GM21447 (cell line): Measurements from ENCODE around the gene CDK7.
A peak's percentile ranks its signal among the peaks of the same experiment; 100 is the strongest.
"Not testable (repeated sequence)": the region's sequence is repeated elsewhere in the genome, so short reads cannot be mapped to it uniquely, and the experiment has no call there.

Experiments used
- ATAC-seq: cut with Tn5 transposase; IDR thresholded peaks from one replicate; pipeline ENCODE4 v1.9.1; 2021; ENCODE audit not compliant: unreplicated experiment

CDK7 gene

DNA sequence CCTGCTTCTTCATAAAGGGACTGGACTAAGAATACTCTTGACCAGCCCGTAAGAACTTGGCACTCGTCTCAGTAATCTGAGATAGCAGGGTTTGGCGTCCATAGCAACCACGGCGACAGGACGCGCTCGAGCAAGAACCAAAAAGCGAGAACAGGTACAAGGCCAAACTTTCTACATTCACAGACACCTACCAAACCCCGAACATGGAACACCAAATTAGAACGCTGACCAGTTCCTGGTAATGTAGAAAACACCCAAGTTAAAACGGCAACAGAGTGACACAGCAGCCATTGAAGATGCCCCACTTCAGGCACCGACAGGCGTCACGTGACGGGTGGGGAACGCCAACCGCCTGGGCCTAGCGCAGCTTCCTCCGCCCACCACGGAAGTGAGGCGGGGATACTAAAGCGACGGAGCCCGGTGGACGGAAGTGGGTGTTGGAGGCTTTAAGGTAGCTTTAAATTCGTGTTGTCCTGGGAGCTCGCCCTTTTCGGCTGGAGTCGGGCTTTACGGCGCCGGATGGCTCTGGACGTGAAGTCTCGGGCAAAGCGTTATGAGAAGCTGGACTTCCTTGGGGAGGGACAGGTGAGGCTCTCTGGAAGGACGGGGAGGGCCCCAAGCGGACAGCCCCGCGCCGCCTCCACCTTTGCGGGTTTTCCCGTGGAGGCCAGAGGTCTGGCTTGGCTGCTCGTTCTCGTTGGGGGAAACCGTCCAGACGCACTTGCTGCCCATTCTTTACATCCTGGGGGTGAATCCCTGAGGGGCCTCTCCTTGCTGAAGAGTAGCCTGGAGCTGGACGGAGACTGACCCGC, at the start of gene CDK7:
TSS of gene CDK7 (plus strand) at position 430 of the 812 bp plus-strand sequence. CDS start at position 520, 90 bp downstream.
- ATAC-seq = peak; percentile 99

- no peak for ATAC-seq
Observed at GRCh38 chr5:69187342-69187741, 47.3 kb upstream of the CDK7 start.

DNA sequence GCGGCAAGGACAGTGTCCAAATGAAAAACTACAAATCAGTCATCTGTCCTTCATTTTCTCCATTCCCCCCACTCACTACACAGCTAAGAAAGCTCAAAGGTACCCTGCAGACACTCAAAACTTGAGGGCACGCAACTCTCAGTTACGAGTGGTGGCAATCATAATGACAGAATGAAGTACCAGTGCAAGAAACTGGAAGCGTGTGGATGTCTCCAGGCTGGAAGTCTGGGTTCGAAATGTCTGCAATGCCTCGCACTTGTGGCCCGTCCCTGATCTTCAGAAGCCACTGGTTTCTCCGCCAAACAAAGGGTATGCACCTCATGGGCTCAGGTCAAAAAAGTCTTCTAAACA, 45.9 kb upstream of the CDK7 start:
- no peak for ATAC-seq

DNA sequence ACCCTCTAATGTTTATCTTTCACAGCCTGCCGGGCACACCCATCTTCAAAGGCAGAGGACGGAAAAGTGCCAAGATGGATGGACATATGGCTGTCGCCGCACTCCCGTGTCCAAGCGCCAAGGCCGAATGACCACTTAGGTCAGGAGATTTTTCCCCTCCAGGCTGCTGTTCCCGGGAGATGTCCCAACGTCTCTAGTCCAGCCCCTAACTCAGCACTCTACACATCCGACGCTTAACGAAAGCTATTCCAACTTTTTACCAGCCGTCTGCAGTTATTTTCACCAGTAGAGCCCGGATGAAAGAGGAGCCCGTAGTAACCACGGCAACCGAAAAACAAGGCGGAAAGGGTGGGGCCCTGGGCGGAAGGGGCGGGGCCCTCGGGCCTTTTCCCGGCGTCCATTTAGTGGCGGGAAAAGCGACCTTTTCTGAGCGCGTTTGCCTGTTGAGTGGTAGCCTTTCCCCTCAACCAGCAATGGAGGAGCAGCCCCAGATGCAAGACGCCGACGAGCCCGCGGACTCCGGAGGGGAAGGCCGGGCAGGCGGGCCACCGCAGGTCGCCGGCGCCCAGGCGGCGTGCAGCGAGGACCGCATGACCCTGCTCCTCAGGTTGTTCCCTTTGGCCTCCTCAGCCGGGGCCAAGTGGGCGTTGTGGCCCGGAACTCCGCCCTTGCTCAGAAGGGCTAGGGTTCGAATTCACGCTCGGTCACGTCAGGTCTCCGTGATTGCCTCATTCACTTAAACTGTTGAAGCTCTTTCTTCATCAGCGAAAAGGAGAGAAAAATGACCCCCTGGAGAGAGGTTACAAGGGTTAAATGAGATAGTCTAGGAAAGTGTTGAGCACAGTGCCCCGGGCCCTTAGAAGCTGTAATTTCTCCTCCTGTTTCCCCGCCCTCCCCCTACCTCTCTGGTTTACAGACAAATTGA, 45.3 kb upstream of the CDK7 start, which contains the start of gene CENPH:
TSS of gene CENPH (plus strand) at position 422 of the 925 bp plus-strand sequence. CDS start at position 474, 52 bp downstream.
- ATAC-seq = peak; percentile 96

DNA sequence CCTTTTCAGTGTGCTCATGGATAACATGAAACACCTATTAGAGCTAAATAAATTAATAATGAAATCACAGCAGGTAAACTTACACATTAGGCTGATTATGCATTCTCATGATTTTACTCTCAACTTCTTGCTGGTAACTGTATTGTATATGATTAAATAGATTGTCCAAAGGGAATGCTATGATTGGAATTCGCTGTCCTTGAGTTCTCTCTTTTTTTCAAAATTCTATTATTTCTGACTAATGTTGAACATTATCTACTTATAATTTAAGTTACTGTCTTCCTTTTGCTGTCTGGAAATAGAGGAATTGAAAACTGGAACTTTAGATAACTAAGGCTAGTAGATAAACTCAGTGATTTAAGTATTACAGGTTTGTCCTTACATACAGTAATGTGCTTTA, 32.2 kb upstream of the CDK7 start:
- no peak for ATAC-seq

DNA sequence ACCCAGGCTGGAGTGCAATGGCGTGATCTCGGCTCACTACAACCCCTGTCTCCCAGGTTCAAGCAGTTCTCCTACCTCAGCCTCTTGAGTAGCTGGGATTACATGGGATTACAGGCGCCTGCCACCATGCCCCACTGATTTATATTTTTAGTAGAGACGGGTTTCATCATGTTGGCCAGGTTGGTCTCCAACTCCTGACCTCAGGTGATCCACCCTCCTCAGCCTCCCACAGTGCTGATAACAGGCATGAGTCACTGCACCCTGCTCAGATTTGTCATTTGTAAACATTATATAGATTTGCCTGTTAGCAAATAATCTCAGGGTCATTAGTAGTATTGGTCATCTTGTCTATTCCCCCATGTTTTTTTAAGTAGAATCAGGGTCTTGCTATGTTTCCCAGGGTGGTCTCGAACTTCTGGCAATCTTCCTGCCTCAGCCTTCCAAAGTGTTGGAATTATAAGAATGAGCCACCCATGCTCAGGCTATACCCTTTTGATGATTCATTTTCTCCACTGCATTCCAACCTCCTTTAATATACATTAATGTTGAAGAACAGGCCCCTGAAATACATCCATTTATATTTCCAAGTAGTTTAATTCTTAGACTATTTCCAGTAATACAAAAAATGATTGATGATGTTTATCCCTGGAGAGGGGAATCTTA, 28.0 kb upstream of the CDK7 start:
- no peak for ATAC-seq

GRCh38 chr5:69209602-69210001, 25.1 kb upstream of the CDK7 start:
- ATAC-seq = no peak

- no peak for ATAC-seq
Observed at GRCh38 chr5:69211200-69211599, 23.5 kb upstream of the CDK7 start.

DNA sequence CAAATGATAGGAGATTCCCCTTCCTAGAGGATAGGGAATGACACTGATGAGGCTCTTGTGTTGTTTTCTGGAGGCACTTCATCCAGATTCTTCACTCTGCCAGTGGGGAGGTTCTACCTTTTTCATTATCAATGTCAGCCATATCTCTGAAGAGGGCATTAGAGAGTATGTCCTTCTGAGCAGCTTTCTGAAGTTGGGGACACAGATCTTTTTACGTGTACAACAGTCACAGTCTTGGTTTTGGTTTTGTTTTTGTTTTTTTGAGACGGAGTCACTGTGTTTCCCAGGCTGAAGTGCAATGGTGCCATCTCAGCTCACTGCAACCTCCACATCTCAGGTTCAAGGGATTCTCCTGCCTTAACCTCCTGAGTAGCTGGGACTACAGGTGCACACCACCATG, 22.7 kb upstream of the CDK7 start:
- ATAC-seq = no peak

GRCh38 chr5:69213513-69214215, 21.0 kb upstream of the CDK7 start:
- no peak for ATAC-seq

- ATAC-seq = no peak
Observed at GRCh38 chr5:69217151-69217511, 17.6 kb upstream of the CDK7 start.

DNA sequence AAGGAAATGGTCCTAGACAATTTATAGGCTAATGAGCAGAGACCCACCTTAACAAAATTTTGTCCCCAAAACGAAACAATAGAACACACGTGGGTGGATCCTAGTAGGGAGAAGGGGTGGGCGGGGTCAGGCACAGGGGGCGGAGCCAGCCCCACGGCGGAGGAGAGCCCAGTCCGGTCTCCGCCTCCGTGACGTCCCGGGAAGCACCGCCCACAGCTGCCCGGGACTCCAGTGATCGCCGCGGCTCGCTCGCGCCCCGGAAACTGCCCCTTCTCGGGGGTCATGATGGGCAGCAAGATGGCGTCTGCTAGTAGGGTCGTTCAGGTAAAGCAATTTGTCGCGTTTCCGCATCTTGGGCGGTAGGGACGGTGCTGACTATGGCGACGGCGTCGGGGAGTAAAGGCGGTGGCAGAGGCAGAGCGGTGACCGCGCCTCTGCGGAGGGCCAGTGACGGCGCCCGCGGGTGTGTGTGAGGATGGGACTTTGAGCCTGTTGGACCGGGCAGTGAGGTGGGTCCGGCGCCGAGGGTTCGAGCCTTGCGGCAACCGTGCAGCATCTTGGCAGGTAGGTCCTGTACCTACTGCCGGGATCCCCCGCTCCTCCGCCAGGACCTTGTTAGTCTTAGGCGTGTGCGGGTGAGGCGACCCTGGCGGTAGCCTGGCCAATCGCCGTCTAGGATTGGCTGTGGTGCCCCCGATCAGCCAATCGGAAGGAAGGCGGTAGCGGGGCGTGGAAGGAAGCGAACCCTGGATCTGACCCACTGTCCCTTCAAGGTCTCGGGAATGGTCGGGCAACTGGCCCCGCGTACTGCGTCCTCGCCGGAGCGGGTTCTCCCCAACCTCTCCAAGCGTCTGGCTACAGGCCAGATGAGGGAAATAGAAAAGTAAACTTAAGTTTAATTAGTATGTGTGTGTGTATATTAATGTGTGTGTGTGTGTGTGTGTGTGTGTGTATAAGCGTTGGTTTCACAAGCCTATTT, 16.8 kb upstream of the CDK7 start:
- ATAC-seq = peak; percentile 91

DNA sequence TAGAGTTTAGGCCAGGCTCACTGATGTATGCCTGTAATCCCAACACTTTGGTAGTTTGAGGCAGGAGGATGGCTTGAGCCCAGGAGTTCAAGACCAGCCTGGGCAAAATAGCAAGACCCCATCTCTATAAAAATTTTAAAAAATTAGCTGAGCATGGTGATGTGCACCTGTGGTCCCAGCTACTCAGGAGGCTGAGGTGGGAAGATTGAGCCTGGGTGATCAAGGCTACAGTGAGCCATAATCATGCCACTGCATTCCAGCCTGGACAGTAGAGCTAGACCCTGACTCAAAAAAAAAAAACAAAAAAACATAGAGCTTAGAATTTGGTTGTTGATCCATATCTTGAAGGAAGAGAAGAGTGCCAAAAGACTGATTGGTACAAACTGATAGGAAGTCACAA, 14.7 kb upstream of the CDK7 start:
- no peak for ATAC-seq

- ATAC-seq = not testable (repeated sequence)
Observed at GRCh38 chr5:69220371-69220770, 14.3 kb upstream of the CDK7 start.

DNA sequence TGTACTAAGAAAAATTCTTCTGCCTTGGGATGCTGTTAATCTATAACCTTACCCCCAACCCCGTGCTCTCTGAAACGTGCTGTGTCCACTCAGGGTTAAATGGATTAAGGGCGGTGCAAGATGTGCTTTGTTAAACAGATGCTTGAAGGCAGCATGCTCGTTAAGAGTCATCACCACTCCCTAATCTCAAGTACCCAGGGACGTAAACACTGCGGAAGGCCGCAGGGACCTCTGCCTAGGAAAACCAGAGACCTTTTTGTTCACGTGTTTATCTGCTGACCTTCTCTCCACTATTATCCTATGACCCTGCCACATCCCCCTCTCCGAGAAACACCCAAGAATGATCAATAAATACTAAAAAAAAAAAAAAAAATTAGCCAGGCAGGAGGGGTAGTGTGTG, 13.9 kb upstream of the CDK7 start:
- not testable (repeated sequence) for ATAC-seq

GRCh38 chr5:69224520-69224919, 10.2 kb upstream of the CDK7 start:
- no peak for ATAC-seq

DNA sequence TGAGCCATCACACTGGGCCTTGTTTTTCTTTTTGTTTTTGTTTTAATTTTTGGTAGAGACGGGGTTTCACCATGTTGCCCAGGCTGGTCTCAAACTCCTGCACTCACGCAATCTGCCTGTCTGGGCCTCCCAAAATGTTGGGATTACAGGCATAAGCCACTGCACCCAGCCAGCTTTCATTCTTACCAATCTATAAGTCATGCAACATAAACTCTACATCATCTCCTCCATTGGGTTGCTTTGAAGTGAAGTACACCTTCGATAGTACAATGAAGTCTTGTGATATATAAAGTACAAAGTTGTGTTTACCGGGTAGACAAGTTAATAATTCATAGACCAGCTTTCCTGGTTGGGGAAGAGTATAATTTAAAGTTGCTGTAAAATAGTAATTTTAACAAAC, 8.8 kb upstream of the CDK7 start:
- ATAC-seq = no peak

DNA sequence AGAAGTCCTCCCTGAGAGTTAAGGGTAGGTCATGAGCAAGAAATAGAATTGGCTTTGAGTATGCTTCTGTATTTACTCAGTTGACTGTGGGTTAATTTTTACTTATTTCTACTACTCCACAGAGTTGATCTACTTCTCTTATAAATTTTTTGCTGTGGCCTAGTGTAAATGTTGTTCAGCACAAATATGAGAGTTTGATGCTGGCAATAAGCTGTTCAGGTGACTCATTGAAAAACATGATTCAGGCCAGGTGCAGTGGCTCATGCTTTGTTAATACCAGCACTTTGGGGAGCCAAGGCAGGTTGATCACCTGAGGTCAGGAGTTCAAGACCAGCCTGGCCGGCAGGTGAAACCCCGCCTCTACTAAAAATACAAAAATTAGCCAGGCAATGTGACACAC, 4.5 kb upstream of the CDK7 start:
- ATAC-seq = no peak

DNA sequence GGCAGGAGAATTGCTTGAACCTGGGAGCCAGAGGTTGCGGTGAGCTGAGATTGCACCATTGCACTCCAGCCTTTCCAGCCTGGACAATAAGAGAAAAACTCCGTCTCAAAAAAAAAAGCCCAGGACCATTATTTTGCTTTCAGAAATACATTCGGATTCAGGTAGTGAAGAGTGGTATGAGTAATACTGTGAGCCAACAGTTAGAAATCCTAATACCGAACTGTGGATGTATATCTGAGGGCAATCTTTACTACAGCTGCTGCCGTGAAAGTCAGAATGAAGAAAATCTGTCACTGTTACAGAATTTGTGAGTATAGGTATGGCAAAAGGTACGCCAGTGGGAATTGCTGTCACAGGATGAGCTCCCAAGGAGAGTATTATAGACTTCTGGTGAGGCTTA, 3.4 kb upstream of the CDK7 start:
- no peak for ATAC-seq

GRCh38 chr5:69231851-69232250, 2.8 kb upstream of the CDK7 start:
- no peak for ATAC-seq
